HCT116 (cell line): ENCODE data around the gene LIN52. TPM values are rescaled to one million over a fixed set of nuclear protein-coding genes. Genes with fewer than 3 reads are reported as not detected.

Source experiments
- ATAC-seq: fragments of 200-7000 bp; cut with Tn5 transposase; 2 replicates; pipeline ENCODE4 v1.9.1; 2020; ENCODE audit warnings: mild to moderate bottlenecking, moderate library complexity
- BruUV-seq: library from RNA; stranded (reverse); fragments of 400-500 nt; replicated peaks from 2 replicates; lab custom pipeline; 2021; lab: Mats Ljungman, UMichigan
- CTCF ChIA-PET: fragments of 300-600 bp; sonication (Branson Sonifier 250); formaldehyde crosslinking; loops from one replicate; lab custom pipeline; 2021; ENCODE audit warnings: antibody characterized with exemption; lab: Charles Lee
- POLR2A ChIA-PET: fragments of 300-600, 350-600 bp; sonication (Branson Sonifier 250); formaldehyde crosslinking; loops from one replicate; lab custom pipeline; 2021; ENCODE audit warnings: antibody characterized with exemption; lab: Charles Lee
- RAD21 ChIA-PET, 2 experiments: fragments of 300-600 bp; sonication (Branson Sonifier 250); formaldehyde crosslinking; loops; one replicate each; lab custom pipeline; 2023; ENCODE audit warnings: low total read pairs in 2 of 2; ENCODE audit not compliant: uncharacterized antibody in 2 of 2, unreplicated experiment in 2 of 2, low non-redundant PET in 1 of 2; lab: Charles Lee
- DNase-seq: peaks from one replicate; pipeline ENCODE4 v3.0.0-alpha.2; 2010; ENCODE audit warnings: low read depth, low spot score
- H2AFZ ChIP-seq: fragments of 200-600 bp; shearing (Covaris generic), sonication (generic); 2 replicates; pipeline ENCODE4 v1.6.1; 2017; ENCODE audit warnings: low read depth, mixed run types, mixed read lengths, antibody characterized with exemption, low read length; ENCODE audit not compliant: poor library complexity, severe bottlenecking
- H3K27ac ChIP-seq: 2 replicates; pipeline ENCODE4 v1.5.1; 2012; ENCODE audit warnings: low read depth, low read length
- H3K27me3 ChIP-seq: fragments of 200-600 bp; sonication (generic); 2 replicates; pipeline ENCODE4 v1.6.1; 2016; ENCODE audit warnings: mixed run types, low read length, mixed read lengths; ENCODE audit not compliant: insufficient read depth
- H3K36me3 ChIP-seq, 2 experiments: fragments of 200-500 bp in 1 of 2; fragments of 200-600 bp in 1 of 2; sonication (Bioruptor generic) in 1 of 2; sonication (generic) in 1 of 2; 2 replicates each; pipeline versions ENCODE4 v1.5.1 to v1.6.1; 2014 to 2016; ENCODE audit warnings: low read length in 2 of 2, inconsistent platforms in 1 of 2, mixed read lengths in 1 of 2, mixed run types in 1 of 2; ENCODE audit not compliant: insufficient read depth in 2 of 2, control insufficient read depth in 1 of 2
- H3K4me1 ChIP-seq, 2 experiments: fragments of 200-600 bp in 1 of 2; sonication (generic) in 1 of 2; 2 replicates each; pipeline versions ENCODE4 v1.5.1 to v1.6.1; 2012 to 2017; ENCODE audit warnings: low read length in 2 of 2, inconsistent platforms in 1 of 2, mild to moderate bottlenecking in 1 of 2, mixed read lengths in 1 of 2, mixed run types in 1 of 2, moderate library complexity in 1 of 2; ENCODE audit not compliant: insufficient read depth in 2 of 2, control insufficient read depth in 1 of 2
- H3K4me2 ChIP-seq: fragments of 200-600 bp; sonication (generic); 2 replicates; pipeline ENCODE4 v1.6.1; 2017; ENCODE audit warnings: mixed run types, low read length, mixed read lengths
- H3K4me3 ChIP-seq, 2 experiments: fragments of 200-600 bp in 1 of 2; sonication (generic) in 1 of 2; replicated peaks in 1 of 2; 2 replicates each; pipeline ENCODE4 v1.5.1; 2011 to 2016; ENCODE audit warnings: low read length in 2 of 2, control low read depth in 1 of 2, low read depth in 1 of 2, mild to moderate bottlenecking in 1 of 2, mixed read lengths in 1 of 2, mixed run types in 1 of 2
- H3K79me2 ChIP-seq: fragments of 200-600 bp; sonication (generic); 2 replicates; pipeline ENCODE4 v1.6.1; 2017; ENCODE audit warnings: mild to moderate bottlenecking, mixed run types, low read length, moderate library complexity, mixed read lengths; ENCODE audit not compliant: insufficient read depth
- H3K9ac ChIP-seq: fragments of 200-600 bp; sonication (generic); 2 replicates; pipeline ENCODE4 v1.6.1; 2016; ENCODE audit warnings: low read length, mixed read lengths
- H3K9me2 ChIP-seq: fragments of 200-600 bp; sonication (generic), shearing (Covaris generic); 2 replicates; pipeline ENCODE4 v1.6.1; 2017; ENCODE audit warnings: mixed run types, mild to moderate bottlenecking, moderate library complexity; ENCODE audit not compliant: insufficient read depth
- H3K9me3 ChIP-seq, 2 experiments: fragments of 200-500 bp in 1 of 2; fragments of 200-600 bp in 1 of 2; sonication (Bioruptor generic) in 1 of 2; sonication (generic) in 1 of 2; 2 replicates each; pipeline ENCODE4 v1.6.1; 2014 to 2017; ENCODE audit warnings: low read length in 2 of 2, mixed read lengths in 2 of 2, inconsistent platforms in 1 of 2, low read depth in 1 of 2, mild to moderate bottlenecking in 1 of 2, mixed run types in 1 of 2, moderate library complexity in 1 of 2; ENCODE audit not compliant: control insufficient read depth in 1 of 2, insufficient read depth in 1 of 2
- H4K20me1 ChIP-seq: fragments of 200-600 bp; sonication (generic), shearing (Covaris generic); 2 replicates; pipeline ENCODE4 v1.6.1; 2017; ENCODE audit warnings: mixed run types, mild to moderate bottlenecking, moderate library complexity; ENCODE audit not compliant: insufficient read depth
- ATF3 ChIP-seq: IDR thresholded peaks from 2 replicates; pipeline ENCODE4 v1.6.1; 2012
- CBX3 ChIP-seq: IDR thresholded peaks from 2 replicates; pipeline ENCODE4 v1.6.1; 2012; ENCODE audit warnings: low read depth
- CEBPB ChIP-seq: IDR thresholded peaks from 2 replicates; pipeline ENCODE4 v1.6.1; 2012; ENCODE audit warnings: low read depth
- CTCF ChIP-seq, 3 experiments: fragments of 200-600 bp in 1 of 3; sonication (generic) in 1 of 3; IDR thresholded peaks in 2 of 3; conservative IDR thresholded peaks in 1 of 3; 2 replicates each; pipeline ENCODE4 v1.5.1; 2012 to 2017; ENCODE audit warnings: low read depth in 2 of 3, low read length in 2 of 3, antibody characterized with exemption in 1 of 3, borderline replicate concordance in 1 of 3, control low read depth in 1 of 3, mild to moderate bottlenecking in 1 of 3, mixed read lengths in 1 of 3, mixed run types in 1 of 3, moderate library complexity in 1 of 3; ENCODE audit not compliant: insufficient read depth in 1 of 3
- ELF1 ChIP-seq: IDR thresholded peaks from 2 replicates; pipeline ENCODE4 v1.6.1; 2012; ENCODE audit warnings: low read depth, borderline replicate concordance
- EZH2 ChIP-seq: fragments of 200-600 bp; sonication (generic); IDR thresholded peaks from 2 replicates; pipeline ENCODE4 v1.6.1; 2017; ENCODE audit warnings: antibody characterized with exemption, mixed run types
- EZH2phosphoT487 ChIP-seq: fragments of 200-600 bp; IDR thresholded peaks from 2 replicates; pipeline ENCODE4 v1.6.1; 2018; ENCODE audit warnings: antibody characterized with exemption, borderline replicate concordance
- FOSL1 ChIP-seq: IDR thresholded peaks from 2 replicates; pipeline ENCODE4 v1.6.1; 2012; ENCODE audit warnings: low read depth
- JUND ChIP-seq: IDR thresholded peaks from 2 replicates; pipeline ENCODE4 v1.6.1; 2012
- MAX ChIP-seq: IDR thresholded peaks from 2 replicates; pipeline ENCODE4 v1.6.1; 2012
- REST ChIP-seq: IDR thresholded peaks from 2 replicates; pipeline ENCODE4 v1.6.1; 2012; ENCODE audit warnings: low read depth
- SIN3A ChIP-seq: IDR thresholded peaks from 2 replicates; pipeline ENCODE4 v1.6.1; 2012; ENCODE audit warnings: low read depth
- SRF ChIP-seq: IDR thresholded peaks from 2 replicates; pipeline ENCODE4 v1.6.1; 2012; ENCODE audit warnings: low read depth
- ZBTB33 ChIP-seq: IDR thresholded peaks from 2 replicates; pipeline ENCODE4 v1.6.1; 2011; ENCODE audit warnings: mild to moderate bottlenecking, low read length, moderate library complexity; ENCODE audit not compliant: insufficient replicate concordance; ENCODE audit errors: extremely low read depth
- intact Hi-C: fragments of 100-400 bp; cut with micrococcal nuclease; formaldehyde crosslinking; loops from 2 replicates; pipeline ENCODE4 v1.10.0; 2022
- total RNA-seq: library from RNA; stranded (reverse); gene quantifications from one replicate; pipeline ENCODE4 v1.2.1, GENCODE V29; 2021; ENCODE audit not compliant: unreplicated experiment

LIN52 gene
- total RNA-seq, 1 experiment from 2014 or later, result 9.6 TPM

GRCh38 chr14:74248017-74248416 is 163.3 kb downstream of the LIN52 start:
- H3K9me3 ChIP-seq, result no peaks in the 10 kb centered on the region
- H4K20me1 ChIP-seq, result no peaks in the 10 kb centered on the region
- TF ChIP-seq REST (no peak), EZH2phosphoT487 (no peak), SRF (no peak), SIN3A (no peak), JUND (no peak), MAX (no peak), ZBTB33 (no peak), CBX3 (no peak), CTCF (IDR thresholded peaks at IDR 0.05 in 2 of 3, conservative IDR thresholded peaks at IDR 0.05 in 1 of 3; ENCODE audit: borderline replicate concordance in 1 of 3, insufficient read depth in 1 of 3, low read depth in 2 of 3, low read length in 2 of 3) (no peak), FOSL1 (no peak), CEBPB (no peak), ELF1 (no peak), EZH2 (no peak), ATF3 (no peak)
- H3K4me3 ChIP-seq, result no peak overlapping the region
- H3K9ac ChIP-seq, result no peak overlapping the region
- BruUV-seq, result no TSS peak
- ChIA-PET CTCF (no interaction called here), RAD21 (no interaction called here), POLR2A (no interaction called here)
- H3K27me3 ChIP-seq, result no peaks in the 10 kb centered on the region
- H3K27ac ChIP-seq, result no peak overlapping the region
- intact Hi-C loops, result no loop called here
- ATAC-seq (no peak), DNase-seq (no peak)
- no peak overlapping the region for H3K4me2 ChIP-seq
- H3K36me3 ChIP-seq, result no peaks in the 10 kb centered on the region
- H3K79me2 ChIP-seq, result no peaks in the 10 kb centered on the region
- H2AFZ ChIP-seq, result no peak overlapping the region
- H3K4me1 ChIP-seq, result peaks cover 2 to 9% of the 10 kb centered on the region in 2 experiments; a peak in 2 of 4 replicates
- H3K9me2 ChIP-seq, result no peaks in the 10 kb centered on the region
